Measurements from ENCODE around the gene HSD3B7.
A peak's percentile ranks its signal among the peaks of the same experiment; 100 is the strongest.

HSD3B7 gene

DNA sequence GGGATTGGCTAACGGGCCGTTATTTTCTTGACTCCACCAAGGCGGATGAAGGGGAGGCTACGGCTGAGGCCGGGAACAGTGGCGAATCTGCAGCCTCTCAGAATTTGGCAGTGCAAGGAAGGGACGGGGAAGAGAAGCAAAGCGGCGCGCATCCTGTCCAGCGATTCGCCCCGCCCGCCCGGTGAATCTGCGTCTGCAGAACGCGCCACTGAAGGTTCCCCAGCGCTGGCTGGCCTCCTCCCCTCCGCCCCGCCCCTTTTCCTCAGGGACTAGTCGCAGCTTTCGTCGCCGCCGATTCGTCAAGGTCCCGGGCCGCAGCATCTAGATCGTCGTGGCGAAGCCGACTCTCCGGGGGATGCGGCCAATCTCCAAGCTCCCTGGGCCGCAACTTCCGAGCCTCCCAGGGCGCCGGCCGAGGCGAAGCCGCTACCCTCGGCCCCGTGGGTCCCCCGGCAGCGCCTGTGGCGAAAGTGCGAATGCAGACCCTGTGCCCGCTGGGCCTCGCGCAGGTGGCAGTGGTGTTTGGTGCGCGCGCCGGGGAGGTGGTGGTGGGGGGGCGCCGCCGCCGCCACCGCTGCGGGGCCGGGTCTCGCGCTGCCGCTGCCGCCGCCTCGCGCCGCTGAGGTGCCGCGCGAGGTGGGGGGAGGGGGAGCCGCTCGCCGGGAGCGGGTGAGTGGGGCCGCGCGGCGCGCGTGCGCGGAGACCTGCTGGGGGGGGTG lies 27.4 kb upstream of the HSD3B7 start, which contains the start of gene SETD1A:
Gene SETD1A, plus strand, starts transcription at position 299 of the 719 bp plus-strand sequence. CDS start 978 bp downstream, outside the sequence.
- DNase-seq = peak; percentile 88

DNA sequence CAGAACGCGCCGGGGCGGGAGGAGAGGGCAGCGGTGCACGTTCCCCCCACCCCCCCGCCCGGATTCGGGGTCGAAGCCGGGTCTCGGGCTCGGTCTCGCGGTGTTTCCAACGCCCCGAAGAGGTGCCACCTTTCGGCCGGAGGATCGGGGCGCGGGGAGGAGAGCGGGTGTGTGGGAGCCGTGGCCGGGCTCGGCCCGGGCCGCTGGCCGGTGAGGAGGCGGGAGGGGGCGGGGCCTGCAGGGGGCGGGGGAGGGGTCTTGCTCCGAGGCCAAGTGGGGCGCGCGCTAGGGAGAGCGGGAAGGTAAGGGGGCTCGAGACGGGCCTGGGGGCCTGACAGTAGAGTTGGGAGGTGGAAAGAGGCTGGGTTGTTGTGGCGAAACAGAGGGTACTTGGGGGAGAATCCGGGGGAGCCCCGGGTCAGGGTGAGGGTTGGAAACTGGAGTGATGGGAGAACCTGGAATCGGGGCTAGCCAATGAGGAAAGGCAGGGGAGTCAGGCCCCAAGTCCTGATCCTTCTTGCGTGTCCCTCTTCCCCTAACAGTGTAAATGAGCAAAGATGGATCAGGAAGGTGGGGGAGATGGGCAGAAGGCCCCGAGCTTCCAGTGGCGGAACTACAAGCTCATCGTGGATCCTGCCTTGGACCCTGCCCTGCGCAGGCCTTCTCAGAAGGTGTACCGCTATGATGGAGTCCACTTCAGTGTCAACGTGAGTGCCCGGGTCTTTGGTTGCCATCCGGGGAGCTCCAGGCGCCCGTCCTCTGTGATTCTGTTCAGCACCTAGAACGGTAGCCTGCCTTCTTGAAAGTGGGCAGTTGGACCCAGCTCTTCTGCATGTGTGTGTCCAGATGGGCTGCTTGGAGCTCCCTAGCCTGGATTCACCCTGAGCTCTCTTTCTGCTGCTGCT lies 26.6 kb upstream of the HSD3B7 start:
- peak; percentile 52 for DNase-seq

- DNase-seq = no peak
Measured at GRCh38 chr16:30961384-30961783, 23.6 kb upstream of the HSD3B7 start.

DNA sequence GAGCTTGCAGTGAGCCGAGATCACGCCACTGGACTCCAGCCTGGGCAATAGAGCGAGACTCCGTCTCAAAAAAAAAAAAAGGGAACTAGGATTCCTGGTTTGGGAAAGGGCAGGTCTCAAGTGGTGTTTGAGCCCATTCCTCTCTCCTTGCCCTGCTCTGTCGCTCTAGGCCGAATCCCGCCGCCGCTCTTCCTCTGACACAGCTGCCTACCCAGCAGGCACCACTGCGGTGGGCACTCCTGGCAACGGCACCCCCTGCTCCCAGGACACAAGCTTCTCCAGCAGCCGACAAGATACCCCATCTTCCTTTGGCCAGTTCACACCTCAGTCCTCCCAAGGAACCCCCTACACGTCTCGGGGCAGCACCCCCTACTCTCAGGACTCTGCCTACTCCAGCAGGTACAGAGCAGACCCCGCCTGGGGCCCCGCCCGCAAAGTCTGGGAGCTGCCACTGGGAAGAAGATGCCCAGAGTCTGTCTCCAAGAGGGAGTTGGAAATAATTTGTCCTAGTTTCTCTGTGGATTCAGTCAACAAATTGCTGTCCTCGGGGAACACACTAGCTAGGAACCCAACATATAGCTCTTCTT lies 21.0 kb upstream of the HSD3B7 start:
- no peak for DNase-seq

GRCh38 chr16:30964574-30965226 lies 20.3 kb upstream of the HSD3B7 start:
- no peak for DNase-seq

- no peak for DNase-seq
Measured at GRCh38 chr16:30965436-30965835, 19.6 kb upstream of the HSD3B7 start.

DNA sequence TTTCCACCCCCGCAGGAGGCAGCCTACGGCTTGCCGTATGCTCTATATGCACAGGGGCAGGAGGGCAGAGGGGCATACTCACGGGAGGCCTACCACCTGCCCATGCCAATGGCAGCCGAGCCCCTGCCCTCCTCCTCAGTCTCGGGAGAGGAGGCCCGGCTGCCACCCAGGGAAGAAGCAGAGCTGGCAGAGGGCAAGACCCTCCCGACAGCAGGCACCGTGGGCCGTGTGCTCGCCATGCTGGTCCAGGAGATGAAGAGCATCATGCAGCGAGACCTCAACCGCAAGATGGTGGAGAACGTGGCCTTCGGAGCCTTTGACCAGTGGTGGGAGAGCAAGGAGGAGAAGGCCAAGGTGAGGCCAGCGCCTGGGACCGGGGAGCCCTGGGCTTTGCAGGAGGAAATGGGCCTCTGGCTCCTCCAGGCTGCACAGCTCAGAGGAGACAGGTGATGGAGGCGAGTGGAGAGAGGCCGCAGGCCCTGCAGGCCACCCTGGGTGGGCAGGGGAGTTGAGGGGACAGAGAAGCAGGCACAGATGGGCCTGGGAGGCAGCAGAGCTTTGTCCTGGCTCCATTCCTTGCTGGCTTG lies 18.9 kb upstream of the HSD3B7 start:
- DNase-seq = no peak

GRCh38 chr16:30967795-30968194 lies 17.2 kb upstream of the HSD3B7 start:
- no peak for DNase-seq

DNA sequence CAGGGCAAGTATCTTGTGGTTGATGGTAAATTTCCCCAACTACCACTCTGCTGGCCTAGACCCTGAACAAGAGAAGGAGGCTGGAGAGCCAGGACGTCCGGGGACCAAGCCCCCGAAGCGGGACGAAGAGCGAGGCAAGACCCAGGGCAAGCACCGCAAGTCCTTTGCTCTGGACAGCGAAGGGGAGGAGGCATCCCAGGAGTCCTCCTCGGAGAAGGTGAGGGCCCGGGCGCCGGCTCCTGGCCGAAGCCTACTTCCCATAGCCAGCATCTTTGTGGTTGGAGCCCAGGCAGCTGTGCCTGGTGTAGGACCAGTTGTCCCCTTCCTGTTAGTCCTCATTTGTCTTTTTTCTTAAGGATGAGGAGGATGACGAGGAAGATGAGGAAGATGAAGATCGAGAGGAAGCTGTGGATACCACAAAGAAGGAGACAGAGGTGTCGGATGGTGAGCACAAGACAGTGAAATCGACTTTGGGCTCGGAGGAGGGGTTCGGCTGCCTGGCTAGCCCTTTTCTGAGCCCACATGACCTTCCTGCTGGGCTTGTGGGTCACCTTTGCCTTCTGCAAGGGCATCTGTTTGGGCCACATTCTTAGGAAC lies 15.7 kb upstream of the HSD3B7 start:
- no peak for DNase-seq

- DNase-seq = no peak
Measured at GRCh38 chr16:30971298-30971697, 13.7 kb upstream of the HSD3B7 start.

- no peak for DNase-seq
Measured at GRCh38 chr16:30972872-30973271, 12.1 kb upstream of the HSD3B7 start.

- no peak for DNase-seq
Measured at GRCh38 chr16:30974348-30974747, 10.7 kb upstream of the HSD3B7 start.

GRCh38 chr16:30976486-30976885 lies 8.5 kb upstream of the HSD3B7 start:
- no peak for DNase-seq

DNA sequence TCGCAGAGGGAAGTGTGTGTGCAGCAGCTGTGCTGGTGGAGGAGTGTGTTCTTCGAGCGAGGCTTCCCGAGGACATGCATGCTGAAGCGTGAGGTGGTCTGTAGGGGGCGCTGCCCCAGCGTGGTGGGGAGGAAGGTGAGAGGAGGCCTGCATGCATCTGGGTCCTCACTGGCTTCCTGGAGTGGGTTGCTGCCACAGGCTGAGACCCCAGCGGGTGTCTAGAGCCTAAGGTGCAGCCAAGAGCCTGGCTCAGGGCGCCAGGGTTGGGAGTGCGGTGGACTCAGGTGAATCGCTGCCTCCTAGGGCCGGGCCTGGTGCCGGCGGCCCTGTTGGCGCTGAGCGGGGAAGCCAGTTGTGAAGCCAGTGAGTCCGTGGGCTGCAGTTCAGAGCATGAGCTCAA lies 7.5 kb upstream of the HSD3B7 start:
- DNase-seq = no peak

DNA sequence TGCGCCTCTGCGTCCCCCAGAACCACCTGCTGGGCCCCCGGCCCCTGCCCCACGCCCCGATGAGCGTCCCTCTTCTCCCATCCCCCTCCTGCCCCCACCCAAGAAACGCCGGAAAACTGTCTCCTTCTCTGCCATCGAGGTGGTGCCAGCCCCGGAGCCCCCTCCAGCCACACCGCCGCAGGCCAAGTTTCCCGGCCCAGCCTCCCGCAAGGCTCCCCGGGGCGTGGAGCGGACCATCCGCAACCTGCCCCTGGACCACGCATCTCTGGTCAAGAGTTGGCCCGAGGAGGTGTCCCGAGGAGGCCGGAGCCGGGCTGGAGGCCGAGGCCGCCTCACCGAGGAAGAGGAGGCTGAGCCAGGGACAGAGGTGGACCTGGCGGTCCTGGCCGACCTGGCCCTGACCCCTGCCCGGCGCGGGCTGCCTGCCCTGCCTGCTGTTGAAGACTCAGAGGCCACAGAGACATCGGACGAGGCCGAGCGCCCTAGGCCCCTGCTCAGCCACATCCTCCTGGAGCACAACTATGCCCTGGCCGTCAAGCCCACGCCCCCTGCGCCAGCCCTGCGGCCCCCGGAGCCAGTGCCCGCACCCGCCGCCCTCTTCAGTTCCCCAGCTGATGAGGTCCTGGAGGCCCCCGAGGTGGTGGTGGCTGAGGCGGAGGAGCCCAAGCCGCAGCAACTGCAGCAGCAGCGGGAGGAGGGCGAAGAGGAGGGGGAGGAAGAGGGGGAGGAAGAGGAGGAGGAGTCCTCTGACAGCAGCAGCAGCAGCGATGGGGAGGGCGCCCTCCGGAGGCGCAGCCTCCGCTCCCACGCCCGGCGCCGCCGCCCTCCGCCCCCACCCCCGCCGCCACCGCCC lies 5.6 kb upstream of the HSD3B7 start:
- DNase-seq = no peak

- no peak for DNase-seq
Measured at GRCh38 chr16:30980023-30980371, 5.0 kb upstream of the HSD3B7 start.

DNA sequence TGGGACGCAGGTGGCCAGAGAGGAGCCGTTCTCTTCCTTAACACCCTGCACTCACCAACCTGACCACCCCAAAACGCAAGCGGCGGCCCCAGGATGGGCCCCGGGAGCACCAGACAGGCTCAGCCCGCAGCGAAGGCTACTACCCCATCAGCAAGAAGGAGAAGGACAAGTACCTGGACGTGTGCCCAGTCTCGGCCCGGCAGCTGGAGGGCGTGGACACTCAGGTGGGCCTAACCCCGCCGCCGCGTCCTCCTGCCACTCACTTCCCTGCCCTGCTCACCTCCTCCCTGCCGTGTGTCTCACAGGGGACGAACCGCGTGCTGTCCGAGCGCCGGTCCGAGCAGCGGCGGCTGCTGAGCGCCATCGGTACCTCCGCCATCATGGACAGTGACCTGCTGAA lies 4.6 kb upstream of the HSD3B7 start:
- no peak for DNase-seq

GRCh38 chr16:30980959-30981358 lies 4.0 kb upstream of the HSD3B7 start:
- DNase-seq = no peak

GRCh38 chr16:30982548-30983288 lies 2.3 kb upstream of the HSD3B7 start:
- DNase-seq = no peak

DNA sequence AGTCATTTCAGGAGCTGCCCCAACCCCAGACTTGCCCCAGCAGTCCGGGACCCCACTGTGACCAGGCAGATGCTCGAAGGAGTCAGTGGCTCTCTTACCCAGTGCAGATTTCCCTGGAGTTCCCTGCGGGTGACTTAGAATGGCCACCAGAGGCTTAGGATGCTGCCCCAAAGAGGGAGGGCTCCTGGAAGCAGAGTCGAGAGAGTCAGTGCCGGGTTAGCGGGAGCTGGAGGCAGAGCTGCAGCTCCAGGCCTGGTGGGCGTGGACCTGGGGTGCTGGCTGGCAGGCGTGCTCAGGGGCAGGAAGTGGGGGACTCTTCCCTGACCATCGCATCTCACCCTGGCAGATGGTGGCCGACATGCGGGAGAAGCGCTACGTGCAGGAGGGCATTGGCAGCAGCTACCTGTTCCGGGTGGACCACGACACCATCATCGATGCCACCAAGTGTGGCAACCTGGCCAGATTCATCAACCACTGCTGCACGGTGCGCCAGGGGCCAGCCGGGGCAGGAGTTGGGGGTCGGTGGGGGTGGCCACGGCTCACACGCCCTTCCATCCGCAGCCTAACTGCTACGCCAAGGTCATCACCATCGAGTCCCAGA lies 1.6 kb upstream of the HSD3B7 start:
- DNase-seq = no peak

Data from NCI-H1092 treated with DMSO at 0.1 percent for 48 hours (cell line).